NCI-H1436 treated with DMSO at 0.1 percent for 48 hours (cell line): Measurements from ENCODE around the gene THOC5.
A peak's percentile ranks its signal among the peaks of the same experiment; 100 is the strongest.

ENCODE experiments used
- DNase-seq: peaks from one replicate; lab custom pipeline; 2025; lab: John Stamatoyannopoulos, UW

Gene THOC5

DNA sequence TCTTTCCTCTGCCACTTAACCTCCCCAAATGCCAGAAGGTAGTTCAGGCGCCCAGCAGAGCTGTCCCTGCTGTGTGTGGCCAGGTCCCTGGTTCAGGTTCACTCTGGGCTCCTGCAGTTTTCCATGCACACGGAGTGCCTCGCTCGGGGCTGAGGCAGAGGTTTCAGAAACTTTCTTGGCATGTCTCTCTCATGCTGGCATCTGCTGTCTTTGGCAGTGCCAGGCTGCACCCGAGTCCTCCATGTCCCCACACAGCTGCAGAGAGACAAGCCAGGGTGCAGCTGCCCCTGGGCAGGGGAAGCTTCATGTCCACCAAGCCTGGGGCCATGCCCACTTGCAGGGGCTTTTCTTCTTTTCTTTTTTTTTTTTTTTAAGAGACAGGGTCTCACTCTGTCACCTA is 80.6 kb downstream of the THOC5 start:
- DNase-seq, result no peak

DNA sequence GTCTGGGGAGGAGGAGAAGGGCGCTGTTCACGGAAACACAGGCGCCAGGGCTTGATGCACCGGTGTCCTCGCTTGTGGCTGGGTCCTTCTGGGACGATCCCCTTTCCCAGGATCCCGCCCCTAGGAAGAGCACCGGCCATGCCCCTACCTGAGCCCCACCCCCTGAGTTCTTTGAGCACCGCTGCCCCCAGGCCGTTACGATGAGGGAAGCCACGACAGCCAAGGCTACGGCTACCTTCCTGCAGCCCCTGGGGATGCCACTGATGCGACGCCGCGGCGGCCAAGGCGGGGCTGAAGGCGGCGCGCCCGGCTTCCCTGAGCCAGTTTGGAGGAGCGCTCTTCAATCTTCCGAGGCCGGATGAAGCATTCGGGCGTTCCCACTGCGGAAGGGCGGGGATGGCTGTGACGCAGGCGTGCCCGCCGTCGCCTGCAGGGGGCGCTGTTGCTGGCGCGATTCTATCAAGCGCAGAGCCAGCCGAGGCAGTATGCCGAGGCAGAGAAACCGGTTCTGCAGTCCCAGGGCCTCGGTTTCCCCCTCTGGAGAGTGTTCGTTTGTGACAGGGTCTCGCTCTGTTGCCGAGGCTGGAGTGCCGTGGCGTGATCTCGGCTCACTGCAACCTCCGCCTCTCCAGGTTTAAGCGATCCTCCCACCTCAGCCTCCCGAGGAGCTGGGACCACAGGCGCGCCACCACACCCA is 83.2 kb downstream of the THOC5 start:
- peak; percentile 14 for DNase-seq

DNA sequence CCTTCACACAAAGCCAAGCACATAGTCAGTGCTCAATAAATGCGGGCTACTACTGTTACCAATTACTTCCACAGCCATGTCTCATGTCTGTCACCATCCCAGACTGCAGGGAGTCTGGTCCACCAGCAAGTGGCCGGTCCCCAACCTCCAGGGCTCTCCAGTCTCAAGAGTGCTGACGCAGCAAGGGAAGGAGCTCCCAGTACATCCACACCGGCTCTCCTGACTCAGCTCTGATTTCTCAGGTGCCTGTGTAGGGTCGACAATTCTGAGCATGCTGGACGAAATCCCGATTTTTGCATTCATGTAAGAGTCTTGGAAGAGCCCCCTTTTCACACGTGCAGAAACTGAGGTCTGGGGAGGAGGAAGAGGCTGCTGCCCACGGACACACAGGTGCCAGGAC is 83.8 kb downstream of the THOC5 start:
- no peak for DNase-seq

DNA sequence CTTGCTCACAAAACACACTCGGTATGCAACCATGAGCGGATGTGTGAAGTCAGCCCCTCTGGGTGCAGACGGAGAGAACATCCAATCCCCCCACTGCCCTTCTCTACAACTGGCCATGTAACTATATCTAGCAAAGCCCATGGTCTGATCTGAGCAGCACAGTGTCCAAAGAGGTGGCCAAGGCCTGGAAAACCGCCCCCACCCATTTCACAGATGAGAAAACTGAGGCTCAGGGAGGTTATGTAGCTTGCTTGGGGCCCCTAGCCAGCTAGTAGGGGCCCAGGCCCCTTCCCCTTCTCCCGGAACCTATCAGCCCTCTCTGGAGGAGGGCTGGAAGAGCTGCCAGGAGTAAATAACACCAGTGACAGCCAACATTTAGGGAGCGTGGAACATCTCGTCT is 89.0 kb downstream of the THOC5 start:
- no peak for DNase-seq

DNA sequence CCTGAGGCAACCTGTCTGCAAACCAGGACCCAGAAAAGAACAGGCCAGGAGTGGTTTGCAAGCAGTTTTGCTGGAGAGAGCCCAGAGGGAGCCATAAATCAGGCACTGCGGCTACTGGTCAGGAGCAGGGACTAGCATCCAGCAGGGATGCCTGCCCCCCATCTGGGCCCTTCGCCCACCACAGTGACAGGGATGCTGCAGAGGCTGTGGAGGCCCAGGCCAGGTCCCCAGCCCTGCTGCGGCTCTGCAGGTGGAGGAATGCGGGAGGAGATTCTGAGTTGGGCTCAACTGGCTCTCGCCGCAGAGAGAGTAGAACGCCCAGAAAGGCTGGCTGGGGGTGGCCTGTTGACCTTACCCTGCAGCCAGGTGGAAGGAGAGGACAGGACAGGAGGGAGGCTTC is 89.9 kb downstream of the THOC5 start:
- no peak for DNase-seq

DNA sequence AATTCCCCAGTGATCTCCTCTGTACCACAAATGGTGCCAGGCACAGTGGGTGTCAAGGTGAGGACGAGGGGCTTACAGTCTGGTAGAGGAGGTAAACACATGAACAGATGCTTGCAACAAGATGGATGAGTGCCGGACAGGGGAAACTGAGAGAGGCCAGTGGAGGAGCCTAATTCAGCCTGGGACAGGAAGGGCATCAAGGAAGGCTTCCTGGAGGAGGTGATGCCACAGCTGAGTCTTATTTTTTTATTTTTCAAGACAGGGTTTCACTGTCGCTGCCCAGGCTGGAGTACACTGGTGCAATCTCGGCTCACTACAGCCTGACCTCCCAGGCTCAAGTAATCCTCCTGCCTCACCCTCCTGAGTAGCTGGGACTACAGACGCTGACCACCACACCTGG is 92.3 kb downstream of the THOC5 start:
- DNase-seq, result no peak

DNA sequence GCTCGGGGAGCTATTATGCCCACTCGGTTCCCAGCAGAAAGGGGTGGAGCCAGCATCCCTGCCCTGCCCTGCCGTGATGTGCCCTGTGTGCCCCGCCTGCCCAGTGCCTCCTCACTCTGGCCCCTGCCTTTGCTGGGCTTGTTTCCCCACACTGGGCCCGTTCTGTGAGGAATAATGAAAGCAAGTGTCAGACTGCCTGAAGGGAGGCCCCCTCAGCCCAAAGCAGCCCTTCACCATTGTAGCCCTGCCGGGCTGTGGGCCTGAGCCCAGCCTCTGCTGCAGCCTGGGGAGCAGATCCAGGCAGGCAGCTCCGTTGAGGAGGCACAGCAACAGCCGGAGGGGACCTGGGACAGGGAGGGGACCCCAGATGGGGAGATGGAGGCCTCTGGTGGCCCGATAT is 93.8 kb downstream of the THOC5 start:
- DNase-seq, result no peak

DNA sequence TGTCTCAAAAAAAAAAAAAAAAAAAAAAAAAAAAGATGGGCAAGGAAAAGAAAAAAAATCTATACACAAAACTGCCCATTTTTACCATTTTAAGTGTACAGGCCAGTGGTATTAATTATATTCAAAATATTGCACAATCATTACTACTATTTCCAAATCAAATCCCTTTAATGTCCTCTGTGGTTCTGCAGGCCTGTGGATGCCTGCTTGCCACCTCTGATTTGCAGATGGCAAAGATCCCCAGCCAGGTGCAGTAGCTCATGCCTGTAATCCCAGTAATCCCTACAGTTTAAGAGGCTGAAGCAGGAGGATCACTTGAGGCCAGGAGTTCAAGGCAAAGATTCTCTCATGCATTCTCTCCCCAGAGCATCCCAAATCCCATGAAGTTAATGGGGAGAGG is 95.0 kb downstream of the THOC5 start:
- DNase-seq, result no peak

DNA sequence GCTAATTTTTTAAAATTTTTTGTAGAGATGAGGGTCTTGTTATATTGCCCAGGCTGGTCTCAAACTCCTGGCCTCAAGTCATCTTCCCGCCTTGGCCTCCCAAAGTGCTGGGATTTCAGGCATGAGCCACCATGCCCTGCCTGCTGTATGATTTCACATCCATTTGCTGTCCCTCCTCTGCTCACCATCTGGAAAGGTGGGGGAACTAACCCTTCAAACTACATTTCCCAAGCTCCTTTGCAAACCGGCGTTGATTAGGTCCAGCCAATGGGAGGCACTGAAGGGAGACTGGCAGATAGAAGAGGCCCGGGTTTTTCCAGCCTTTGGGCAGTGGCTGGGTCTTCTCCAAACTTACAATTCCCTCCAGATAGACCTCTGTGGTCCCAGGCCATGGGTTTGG is 95.8 kb downstream of the THOC5 start:
- no peak for DNase-seq

DNA sequence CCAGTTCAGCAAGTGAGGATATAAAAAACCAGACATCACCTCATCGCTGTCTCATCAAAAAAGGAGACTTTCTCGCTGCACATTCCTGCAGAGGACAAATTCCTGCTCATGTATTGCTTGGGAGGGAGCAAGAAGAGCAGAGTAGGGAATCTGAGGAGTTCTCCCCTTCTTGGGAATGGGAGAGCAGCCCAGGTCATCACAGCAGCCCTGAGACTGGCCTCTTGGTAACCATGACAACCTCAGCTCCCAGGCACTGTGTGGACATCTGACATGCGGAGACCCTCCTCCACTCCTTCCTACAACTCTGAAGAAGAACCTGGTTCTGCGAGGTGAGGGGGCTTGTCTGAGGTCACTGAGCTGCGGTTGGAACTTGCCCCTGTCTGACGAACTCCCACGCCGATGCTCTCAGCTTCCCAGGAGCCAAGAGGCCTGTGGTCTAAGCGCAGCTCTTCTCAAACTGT is 97.3 kb downstream of the THOC5 start:
- no peak for DNase-seq
